Glomerular visceral epithelial cell (primary cell): ENCODE data around the gene RANGRF.

ENCODE experiments used
- DNase-seq: peaks from one replicate; pipeline ENCODE4 v3.0.0-alpha.2; 2016; ENCODE audit errors: extremely low spot score

Gene RANGRF

GRCh38 chr17:8312726-8313600, 24.5 kb downstream of the RANGRF start:
- DNase-seq = no peak

- DNase-seq = no peak
Observed at GRCh38 chr17:8314797-8315763, 26.6 kb downstream of the RANGRF start.

- no peak for DNase-seq
Observed at GRCh38 chr17:8315764-8316217, 27.3 kb downstream of the RANGRF start.

GRCh38 chr17:8318010-8318935, 29.8 kb downstream of the RANGRF start:
- DNase-seq = no peak

- DNase-seq = no peak
Observed at GRCh38 chr17:8320262-8320661, 31.8 kb downstream of the RANGRF start.

GRCh38 chr17:8320990-8321389, 32.5 kb downstream of the RANGRF start:
- DNase-seq = no peak

- no peak for DNase-seq
Observed at GRCh38 chr17:8322061-8322460, 33.6 kb downstream of the RANGRF start.

- no peak for DNase-seq
Observed at GRCh38 chr17:8324132-8324531, 35.7 kb downstream of the RANGRF start.

GRCh38 chr17:8324923-8325322, 36.5 kb downstream of the RANGRF start:
- DNase-seq = no peak

- DNase-seq = peak; percentile 21
Observed at GRCh38 chr17:8326511-8327302, 38.2 kb downstream of the RANGRF start.

- no peak for DNase-seq
Observed at GRCh38 chr17:8327303-8327649, 38.8 kb downstream of the RANGRF start.

GRCh38 chr17:8332128-8332527, 43.7 kb downstream of the RANGRF start:
- DNase-seq = no peak

- DNase-seq = no peak
Observed at GRCh38 chr17:8332688-8333087, 44.2 kb downstream of the RANGRF start.

GRCh38 chr17:8333281-8333680, 44.8 kb downstream of the RANGRF start:
- no peak for DNase-seq

- DNase-seq = no peak
Observed at GRCh38 chr17:8337802-8338752, 49.6 kb downstream of the RANGRF start.

GRCh38 chr17:8338753-8339140, 50.3 kb downstream of the RANGRF start:
- DNase-seq = no peak

GRCh38 chr17:8339540-8339939, 51.1 kb downstream of the RANGRF start, which contains the start of gene ODF4:
Gene ODF4 (plus strand): TSS chr17:8339840. CDS start chr17:8340052, 212 bp downstream.
- no peak for DNase-seq
